ENCODE data around the gene SPG7.

Gene SPG7

DNA sequence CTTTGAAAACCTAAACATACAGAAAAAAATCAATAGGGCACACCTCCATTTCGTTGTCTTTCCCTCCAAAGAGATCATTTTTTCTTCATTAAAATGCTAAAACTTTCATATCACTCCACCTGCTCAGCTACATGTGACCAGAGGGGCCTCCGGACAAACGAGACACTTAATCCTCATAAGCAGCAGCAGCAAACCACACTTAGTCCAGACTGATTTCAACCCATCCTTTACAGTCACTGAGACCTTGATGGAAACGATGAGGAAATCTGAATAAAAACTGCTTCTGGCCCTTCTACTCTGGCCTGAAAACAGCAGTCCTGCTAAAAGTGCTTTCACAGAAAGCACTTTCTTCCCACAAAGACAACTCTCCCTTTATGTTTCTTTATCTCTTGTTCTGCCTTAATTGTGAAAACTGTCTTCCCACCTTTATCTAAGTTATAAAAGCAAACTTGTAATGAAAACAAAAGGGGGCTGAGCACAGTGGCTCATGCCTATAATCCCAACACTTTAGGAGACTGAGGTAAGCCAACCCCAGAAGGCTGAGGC, 22.4 kb upstream of the SPG7 start:
- no peak for DNase-seq

DNA sequence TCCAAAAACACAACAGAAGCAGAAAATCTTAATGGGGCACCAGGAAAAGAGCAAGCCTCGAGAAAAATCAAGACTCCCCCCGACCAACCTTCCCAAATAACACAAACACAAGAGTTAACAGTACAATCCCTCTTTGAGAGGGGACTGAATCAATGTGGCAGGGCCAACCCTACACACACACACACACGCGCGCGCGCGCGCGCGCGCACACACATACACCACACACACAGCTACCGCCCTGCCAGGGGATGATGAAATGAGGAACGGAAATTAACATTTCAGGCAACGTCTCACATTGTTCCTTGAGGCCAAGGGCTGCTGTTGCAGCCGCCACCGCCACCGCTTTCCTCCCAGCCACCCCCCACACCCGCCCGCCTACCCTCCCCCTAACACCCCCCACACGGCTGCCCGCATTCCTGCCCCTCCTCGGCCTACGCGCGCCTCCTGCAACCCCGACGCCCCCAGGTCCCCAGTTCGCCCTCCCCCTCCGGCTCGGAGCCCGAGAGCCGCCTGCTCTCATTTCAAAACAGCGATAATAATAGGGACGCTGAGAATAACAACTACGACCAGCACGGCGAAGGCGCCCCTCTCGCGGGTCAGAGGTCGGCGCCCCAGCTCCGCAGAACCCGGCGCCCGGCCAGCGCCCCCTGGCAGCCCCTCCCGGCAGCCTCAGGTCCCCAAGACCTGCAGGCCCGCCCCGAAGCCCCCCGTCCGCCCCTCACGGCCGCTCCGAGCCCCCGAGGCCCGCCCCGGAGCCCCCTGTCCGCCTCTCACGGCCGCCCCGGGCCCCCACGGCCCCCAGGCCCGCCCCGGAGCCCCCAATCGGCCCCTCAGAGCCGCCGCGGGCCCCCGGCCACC, 18.9 kb upstream of the SPG7 start:
- peak; percentile 95 for DNase-seq

DNA sequence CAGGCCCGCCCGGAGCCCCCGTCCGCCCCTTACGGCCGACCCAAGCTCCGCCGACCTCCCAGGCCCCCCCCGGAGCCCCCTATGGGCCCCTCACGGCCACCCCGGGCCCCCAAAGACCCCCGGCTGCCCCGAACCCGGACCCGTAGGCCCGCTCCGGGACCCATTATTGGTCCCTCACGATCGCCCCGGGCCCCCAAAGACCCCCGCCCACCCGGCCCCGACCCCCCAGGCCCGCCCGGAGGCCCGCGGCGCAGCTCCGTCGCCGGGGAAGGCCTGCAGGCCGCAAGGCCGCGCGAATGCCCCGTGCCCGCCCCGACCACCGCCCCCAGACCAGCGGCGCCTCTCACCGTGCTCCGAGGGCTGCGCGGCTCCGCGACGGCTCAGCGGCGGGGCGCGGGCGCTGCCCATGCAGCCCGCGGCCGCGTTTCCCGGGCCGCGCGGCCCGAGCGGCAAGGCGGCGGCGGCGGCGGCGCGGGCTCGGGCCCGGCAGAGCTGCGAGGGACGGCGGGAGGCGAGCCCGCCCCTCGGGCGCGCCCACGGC, 18.2 kb upstream of the SPG7 start:
- no peak for DNase-seq

DNA sequence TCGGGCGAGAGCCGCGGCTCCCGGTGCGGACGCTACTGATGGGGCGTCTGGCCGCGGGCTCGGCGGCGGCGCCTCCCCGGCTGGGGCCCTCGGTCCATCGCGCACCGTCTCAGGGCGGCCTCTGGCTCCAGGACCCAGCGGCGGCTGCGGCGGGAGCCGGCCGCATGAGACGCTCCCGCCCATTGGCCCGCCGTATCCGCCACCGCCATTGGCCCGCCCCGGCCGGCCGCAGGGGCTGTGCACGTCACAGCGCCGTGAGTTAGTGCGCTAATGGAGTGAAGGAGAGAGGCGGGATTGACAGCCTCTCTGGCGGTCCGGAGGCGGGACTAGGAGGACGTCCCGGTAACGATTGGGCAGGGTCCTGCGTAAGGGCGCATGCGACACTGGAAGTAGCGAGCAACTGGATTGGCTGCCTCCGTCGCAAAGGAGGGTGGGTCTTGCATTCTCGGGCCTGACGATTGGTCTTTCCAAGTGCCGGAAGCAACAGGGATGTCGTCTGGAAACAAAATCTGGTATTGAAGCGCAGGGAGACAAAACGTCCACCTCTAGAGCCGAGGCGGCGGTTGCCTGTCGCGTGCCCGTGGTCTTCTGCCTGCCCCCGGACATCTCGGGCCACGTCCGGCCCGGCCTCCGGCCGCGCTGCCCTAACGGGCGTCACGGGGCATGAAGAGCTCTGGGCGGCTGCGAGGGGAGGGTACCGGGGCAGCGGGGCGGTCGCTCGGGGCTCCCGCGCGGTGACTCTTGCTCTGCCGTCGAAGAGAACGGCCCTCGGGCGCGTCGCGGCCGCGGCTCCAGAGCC, 17.6 kb upstream of the SPG7 start, which contains the start of gene ANKRD11:
TSS of gene ANKRD11 (minus strand) at position 123 of the 799 bp plus-strand sequence. CDS start 173,542 bp downstream, outside the sequence.
- peak; percentile 100 for DNase-seq

DNA sequence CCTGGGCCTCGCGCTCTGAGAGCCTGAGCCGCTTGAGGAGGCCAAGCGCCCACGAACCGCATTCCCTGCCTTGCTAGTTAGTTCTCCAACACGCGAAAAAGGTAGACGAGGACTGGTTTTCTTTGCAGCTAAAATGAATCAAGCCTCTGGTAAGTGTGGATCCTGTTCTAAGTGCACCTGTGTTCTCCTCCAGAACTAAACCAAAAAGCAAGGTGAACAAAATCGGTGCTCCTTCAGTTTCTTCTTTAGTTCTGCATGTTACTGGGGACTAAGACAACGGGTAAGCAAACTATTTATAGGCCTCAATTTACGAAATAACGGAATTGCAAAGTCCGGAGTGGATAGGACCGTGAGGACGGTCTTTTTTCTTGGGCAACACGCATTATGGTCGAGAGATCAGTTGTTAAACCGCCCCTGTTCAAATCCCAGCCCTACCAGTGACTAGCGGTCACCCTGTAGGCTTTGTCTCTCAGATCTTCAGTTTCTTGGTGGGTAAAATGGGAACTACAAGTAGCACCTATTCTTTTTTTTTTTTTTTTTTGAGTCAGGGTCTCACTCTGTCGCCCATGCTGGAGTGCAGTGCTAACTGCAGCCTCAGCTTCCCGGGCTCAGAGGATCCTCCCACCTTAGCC, 16.8 kb upstream of the SPG7 start:
- peak; percentile 77 for DNase-seq

DNA sequence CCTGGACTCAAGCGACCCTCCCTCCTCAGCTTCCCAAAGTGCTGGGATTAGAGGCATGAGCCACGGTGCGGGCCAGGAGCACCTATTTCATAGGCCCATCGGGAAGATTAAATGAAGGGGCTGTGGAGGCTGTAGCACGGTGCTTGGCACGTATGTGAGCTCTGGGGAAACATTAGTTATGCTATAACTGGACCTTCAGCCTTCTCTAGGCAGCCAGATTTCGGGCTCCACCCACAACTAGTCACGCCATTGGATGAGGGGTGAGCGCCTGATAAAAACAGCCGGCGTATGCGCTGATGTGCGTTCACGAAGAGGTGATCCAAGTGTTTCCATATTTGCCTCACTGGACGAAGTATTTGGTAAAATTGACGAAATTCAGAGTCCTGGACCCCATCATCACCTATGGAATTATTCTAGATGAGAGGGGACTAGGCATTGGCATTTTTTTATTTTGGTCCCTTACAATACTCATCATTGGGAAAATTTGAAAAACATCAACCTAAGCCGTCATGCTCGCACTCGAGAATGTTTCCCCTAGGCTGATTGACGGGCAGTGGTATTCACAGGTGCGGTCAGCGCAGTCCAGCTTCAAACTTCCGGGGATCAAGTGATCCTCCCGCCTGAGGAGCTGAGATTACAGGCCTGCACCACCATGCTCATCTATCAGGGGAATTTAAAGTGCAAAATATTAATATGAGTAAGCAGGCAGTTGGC, 16.1 kb upstream of the SPG7 start:
- DNase-seq = no peak

- no peak for DNase-seq
Observed at GRCh38 chr16:89493776-89494175, 14.4 kb upstream of the SPG7 start.

DNA sequence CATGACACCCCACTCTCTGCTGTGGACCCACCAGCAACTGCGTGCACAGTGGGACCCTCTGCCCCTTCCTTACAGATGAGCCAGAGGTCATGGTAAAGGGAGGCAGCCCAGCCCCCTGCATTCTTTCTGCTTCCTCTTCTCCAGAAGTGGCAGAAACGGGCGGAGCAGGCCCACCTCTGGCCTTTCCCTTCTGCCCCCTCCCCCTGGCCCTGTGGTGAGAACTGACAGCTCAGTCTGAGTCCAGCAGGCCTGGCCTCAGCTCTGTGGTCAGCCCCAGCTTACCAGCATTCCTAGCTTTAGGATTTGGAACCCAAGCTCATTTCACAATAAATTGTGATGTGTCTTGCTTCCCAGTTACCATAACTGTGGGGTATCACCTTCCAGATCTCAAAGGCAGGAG, 13.1 kb upstream of the SPG7 start:
- no peak for DNase-seq

- DNase-seq = no peak
Observed at GRCh38 chr16:89498839-89499238, 9.4 kb upstream of the SPG7 start.

GRCh38 chr16:89499767-89500166, 8.4 kb upstream of the SPG7 start:
- DNase-seq = no peak

DNA sequence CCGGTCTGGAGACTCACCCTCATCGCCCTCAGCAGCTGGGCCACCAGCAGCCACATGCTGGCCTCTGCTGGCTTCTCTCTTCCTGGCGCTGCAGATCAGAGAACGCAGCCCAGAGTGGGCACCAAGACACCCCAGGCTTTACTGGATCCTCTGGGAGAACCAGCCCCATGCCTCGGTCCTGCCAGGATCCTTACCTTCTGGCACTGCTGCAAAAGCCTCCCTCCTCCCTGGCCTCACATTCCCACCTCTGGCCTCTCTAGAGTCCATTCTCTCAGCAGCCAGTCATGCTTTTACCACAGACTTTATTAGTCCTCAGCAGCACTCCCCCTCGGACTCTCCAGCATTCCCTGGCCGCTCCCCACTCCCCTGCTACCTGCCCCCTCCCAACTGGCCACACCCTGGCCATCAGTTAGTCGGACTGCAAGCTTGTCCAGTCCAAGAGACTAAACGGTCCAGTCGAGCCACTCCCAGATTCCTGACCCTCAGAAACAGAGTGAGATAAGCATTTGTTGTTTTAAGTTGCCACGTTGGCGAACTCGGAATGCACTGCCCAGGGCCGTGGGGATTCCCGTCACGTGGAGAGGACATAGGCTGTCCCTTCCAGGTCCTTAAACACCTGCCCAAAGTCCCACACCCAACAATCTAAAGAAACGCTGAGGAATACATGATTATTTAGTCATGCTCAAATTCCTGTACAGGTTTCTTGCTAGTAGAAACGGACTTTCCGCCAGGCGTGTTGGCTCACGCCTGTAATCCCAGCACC, 5.9 kb upstream of the SPG7 start:
- no peak for DNase-seq

GRCh38 chr16:89504091-89504490, 4.1 kb upstream of the SPG7 start:
- DNase-seq = no peak

DNA sequence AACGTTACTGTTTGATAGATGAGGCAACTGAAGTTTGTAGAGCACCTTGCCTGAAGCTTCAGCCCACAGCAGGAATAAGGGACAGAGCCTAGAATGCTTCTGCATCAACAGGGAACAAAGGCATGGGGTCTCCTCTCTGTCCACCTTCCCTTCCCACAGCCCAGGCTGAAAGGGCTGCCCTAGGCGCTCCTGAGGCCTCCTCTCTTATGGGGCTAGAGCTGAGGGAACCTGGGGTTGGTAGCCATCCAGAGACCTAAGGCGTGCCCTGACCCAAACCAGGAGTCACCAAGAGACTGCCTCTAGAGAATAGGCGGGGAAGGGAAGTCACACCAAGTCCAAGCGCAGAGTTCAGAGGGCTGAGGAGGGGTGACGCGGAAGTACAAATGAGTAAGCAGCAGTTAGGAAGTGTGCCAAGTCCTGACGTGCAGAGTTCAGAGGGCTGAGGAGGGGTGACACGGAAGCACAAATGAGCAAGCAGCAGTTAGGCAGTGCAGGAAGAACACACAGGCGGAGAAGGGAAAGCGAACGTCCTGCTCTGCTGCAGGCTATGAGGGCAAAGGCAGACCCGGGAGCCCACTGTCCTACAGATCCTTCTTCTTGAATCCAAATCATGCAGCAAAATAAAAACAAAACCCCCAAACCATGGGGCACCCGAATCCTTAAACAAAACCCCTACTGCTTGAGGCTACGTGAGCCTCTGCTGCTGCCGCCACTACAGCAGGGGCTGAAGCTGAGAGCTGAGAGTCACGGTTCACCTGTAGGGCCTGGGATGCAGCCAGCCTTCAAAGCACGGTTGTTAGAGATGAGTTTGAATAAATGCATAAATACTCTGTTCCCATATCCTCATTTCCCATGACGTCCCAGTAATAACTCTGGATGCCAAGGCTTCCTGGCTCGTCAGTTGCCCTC, 2.7 kb upstream of the SPG7 start:
- DNase-seq = peak; percentile 98

DNA sequence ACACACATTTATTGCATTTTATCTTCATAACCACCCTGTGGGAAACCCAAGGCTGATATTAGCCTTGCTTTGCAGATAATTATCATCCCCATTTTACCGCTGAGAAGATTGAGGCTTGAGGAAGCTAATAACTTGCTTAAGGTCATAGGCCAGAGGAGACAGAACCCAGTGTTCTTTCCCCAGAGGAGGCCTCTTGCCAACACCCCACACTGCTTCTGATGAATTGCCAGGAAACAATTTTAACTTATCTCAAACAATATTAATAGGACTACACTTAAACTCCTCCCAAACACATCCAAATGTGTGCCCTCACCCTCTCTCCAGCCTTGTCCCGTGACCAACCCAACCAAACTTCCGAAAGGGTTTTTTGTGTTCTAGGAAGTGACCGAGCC, 2.1 kb upstream of the SPG7 start:
- DNase-seq = no peak

GRCh38 chr16:89506791-89507191, 1.4 kb upstream of the SPG7 start:
- DNase-seq = no peak

DNA sequence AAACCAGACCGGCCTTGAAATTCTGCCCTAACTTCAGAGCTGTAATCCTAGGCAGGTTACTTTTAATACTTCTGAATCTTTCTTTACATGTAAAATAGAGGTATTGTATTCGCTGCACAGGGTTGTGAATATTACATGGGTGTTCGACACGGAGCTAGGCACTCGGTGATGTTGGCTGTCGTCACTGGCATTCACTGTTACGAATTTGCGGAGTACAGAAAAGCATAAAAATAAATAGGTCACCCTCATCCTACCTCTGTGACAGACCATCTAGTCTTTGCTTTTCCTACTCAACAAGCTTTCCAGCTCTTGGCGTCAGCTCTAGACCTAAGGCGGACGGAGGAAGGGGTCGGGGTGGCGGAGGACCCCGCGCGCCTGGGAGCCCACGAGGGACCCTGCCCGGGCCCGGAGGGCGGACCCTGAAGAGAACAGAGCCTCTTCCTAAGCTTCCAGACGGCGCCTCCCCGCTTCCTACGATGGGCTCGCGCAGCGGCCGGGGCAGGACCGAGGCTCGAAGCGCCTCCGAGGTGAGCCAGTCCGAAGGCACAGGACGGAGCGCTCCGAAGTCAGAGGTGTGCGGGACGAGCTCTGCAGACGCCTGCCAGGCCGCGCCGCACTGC, 879 bp upstream of the SPG7 start:
- DNase-seq = no peak

- no peak for DNase-seq
Observed at GRCh38 chr16:89510526-89510925, 2.3 kb downstream of the SPG7 start.

DNA sequence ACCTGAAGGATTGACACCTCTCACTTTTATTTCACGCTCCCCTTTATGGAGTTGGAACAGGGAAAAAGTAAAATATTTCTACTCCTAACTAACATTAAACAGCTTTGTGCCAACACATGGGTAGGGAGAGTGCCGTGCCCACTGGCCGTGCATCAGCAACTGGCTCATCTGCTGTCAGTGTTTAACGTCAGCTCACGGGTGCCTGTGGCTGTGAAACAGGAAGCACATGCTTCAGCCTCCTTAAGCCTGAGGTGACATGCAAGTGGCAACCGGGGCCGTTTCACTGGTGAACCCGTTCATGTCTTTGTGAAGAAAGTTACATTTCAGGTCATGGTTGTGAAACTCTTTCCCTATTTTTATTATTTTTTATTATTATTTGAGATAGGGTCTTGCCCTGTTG, 3.2 kb downstream of the SPG7 start:
- peak; percentile 40 for DNase-seq

- DNase-seq = no peak
Observed at GRCh38 chr16:89512453-89512852, 4.2 kb downstream of the SPG7 start.

DNA sequence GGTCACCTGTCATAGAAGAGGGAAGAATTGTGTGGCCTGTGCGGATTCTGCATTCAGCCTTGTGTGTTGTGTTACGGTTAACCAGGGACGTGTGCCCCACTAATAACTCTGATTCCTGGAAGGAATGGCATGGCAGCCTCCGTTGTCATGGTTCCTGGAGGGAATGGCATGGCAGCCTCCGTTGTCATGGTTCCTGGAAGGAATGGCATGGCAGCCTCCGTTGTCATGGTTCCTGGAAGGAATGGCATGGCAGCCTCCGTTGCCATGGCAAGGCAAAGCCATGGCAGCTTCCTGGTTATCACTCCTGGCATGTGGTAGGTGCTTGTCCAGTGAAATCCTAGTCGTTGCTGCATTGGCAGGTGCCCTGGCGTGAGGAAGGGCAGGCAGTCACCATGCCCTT, 8.9 kb downstream of the SPG7 start:
- no peak for DNase-seq
